ENCODE measurements around the gene SPTB.

Gene SPTB

DNA sequence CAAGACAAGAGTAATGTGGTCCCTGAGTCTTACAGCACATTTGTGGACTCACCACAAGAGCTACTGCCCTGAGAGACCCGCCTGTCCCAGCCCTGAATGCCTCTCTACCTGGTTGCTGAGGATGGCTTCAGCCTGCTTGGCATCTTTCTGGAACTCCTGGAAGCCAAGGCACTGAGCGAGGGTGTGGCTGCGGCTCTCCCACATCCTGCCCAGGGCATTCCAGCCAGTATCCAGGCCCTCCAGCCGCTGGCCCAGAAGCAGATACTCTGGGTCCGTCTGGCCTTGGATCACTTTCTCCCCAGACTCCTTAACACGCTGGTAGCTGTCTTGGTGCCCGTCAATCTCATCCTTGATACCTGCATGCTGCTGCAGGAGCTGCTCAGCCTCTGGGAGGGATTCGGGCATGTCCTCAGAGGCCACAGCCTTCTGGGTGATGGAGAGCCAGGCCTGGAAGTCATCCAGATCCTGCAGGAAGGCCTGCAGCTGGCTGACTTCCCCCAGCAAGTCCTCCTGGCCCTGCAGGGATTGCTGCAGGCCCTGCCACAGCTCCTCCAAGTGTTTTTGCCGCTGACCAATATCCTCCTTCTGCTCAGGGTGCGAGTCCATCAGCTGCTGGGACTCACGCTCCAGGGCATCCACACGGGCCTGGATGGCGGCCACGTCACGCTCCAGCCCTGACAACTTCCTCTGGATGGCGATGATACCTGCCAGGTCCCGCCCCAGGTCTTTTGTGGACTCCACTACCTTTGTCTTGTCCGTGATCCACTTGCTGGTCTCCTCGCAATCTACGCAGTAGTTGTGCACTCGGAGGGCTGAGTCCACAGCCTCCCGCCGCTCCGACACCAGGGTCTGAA lies 93.2 kb downstream of the SPTB start:
- no peak for FAIRE-seq

DNA sequence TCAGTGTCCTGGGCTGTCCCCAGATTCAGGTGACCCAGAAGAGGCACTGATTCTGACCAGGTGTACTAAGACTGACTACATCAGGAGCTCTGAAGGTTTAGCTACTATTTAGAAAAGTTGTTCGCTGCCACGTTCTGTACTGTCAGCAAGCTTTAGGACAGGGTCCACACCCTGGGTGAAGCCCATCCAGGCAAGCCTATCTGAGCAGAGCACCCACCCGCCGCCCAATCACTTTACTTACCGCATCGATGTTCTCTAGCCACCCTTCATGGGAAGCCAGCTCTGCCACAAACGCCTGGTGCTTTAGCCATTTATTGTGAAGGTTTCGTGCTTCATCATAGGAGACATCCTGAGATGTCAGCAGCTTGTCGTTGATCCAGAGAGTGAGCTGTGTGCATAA lies 95.7 kb downstream of the SPTB start:
- FAIRE-seq, result no peak

DNA sequence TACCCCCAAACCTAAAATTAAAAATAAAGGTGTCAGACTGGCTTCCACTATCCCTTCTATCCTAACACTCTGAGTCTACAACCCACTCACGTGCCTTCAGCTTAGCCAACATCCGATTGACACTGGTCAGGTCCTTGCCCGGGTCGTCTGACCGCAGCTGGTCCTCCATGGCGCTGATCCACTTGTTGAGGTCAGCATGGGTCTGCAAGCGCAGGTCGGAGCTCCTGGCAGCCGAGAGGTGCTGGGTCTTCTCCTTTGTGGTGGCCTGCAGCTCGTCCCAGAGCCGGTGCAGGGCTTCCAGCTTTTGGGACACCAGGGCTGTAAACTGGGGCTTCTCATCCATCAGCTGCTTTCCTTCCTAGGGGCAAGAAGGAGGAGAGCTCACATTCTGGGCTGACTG lies 97.5 kb downstream of the SPTB start:
- FAIRE-seq, result no peak

DNA sequence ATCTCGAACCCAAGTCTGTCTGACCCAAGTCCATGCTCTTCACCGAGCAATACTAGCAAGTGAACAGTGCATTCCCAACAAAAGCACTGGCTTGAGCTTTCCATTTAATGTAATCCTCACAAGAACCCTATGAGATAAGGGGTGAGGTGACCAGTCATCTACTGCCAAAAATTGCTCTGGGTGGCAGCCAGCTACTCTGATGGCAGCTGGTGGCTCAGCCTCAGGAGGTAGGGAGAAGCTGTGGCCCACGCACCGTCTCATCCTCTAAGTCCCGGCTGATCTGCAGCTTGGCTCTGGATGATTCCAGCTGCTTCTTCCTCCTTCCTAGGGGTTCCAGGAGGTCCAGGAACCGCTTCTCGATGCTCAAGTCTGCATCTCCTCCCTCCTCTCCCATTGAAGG lies 100.2 kb downstream of the SPTB start:
- no peak for FAIRE-seq

DNA sequence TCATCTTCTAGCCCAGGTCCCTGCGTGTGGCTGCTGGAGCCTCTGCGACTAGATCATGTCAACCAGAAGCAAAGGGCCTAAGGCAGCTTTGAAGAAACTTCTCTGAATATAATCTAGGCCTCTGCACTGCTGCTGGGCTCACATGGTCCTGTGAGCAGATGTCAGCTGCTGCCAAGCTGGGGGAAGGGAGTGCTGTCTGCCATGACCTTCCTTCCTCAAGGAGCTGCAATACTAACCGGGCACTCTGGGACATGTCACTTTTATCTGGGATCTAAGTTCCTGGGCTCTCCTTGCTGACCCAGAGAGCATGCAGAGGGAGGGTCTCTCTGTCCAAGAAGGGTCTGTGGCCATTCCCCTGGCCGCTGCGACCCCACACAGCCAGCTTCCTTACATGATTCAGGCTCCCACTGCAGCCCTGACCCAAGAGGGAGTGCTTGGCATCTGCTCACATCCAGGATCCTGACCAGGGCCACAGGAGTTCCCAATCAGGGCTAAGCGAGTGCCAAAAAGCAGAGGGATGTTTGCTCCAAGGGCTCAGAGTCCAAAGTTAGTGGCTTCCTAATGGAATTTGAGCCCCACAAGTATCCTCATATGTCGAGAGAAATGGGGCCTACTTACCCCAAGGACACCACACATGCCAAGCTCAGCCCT lies 101.5 kb downstream of the SPTB start:
- FAIRE-seq, result no peak

DNA sequence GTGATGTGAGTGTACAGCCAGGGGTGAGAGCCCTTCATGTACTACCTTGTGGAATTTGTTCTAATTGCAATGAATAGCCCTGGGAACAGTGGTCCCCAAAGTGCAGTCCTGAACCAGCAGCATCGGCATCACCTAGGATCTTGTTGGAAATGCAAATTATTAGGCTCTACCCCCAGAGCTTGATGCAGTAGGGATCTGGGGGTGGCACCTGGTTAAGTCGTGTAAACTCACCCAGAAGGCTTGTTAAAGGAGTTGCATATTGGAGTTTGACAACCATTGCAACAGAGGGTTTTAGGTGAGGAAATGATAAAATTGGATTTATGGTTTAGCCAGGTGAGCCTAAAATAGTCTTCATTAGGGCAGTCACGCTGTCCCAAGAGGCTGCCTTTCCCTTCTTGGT lies 102.2 kb downstream of the SPTB start:
- FAIRE-seq, result no peak

DNA sequence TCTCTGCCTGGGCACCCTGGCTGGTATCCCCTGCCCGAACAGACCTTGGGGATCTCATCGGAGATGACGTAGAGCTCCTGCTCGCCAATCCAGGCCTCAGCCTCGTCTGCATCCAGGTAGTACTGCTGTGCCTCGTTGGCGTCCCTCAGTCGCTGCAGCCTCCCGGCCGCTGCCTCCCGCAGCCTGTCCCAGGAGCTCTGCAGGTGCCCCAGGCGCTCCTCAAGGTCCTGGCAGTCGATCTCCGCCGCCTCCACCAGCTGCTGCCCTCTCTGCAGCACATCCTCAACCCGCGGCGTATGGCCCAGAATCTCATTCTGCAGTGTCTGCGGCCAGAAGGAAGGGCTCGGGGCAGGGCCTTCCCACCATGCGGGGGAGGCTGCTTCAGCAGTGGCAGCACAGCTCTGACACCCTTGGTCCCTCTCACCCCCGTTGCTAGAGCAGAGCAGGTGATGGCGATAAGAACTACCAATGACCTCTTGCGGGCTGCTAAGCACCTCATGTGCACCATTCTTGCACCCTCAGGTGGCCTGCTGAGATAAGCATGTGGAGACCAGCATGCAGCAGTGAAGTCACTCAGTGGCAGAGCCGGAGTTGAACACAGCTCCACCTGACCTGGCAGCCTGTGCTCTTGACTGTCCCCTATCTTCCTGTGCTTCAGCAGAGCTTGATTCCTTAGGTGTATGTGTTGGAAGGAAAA lies 104.5 kb downstream of the SPTB start:
- FAIRE-seq, result no peak

DNA sequence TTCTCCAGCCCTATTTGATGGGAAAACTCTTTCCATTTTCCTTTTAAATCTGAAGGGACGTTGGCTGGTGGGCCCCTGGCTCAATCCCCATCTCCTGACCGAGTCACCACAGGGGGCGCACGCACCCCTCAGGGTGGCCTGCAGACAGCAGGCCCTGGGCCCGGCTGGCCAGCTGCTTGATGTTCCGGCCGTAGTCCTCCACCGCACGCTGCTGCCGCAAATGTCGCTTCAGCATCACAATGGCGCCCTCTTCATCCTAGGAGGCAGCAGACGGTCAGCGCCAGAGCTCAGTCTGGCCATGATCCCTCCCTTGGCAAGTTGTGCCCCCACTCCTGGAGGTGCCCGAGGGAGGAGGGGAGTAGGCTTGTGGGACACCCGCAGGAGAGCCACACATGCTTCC lies 105.4 kb downstream of the SPTB start:
- FAIRE-seq, result no peak

DNA sequence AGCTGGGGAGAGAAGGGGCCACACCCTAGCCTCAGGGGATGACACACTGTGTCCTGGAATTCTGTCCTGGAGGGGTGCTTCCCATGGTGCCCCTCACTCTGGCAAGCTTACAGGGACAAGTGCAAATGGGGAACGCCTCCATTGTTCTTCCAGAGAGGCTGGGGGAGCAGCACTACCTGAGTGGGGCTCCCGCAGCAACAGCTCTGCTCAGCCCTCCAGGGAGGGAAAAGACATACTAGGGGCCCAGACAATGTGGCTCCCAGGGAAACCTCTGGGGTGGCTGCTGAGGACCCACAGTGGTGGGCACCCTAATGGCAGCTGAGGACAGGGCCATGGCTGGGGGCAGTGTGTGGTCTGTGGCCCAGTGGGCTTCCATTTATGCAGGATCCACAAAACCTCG lies 106.1 kb downstream of the SPTB start:
- FAIRE-seq, result no peak

DNA sequence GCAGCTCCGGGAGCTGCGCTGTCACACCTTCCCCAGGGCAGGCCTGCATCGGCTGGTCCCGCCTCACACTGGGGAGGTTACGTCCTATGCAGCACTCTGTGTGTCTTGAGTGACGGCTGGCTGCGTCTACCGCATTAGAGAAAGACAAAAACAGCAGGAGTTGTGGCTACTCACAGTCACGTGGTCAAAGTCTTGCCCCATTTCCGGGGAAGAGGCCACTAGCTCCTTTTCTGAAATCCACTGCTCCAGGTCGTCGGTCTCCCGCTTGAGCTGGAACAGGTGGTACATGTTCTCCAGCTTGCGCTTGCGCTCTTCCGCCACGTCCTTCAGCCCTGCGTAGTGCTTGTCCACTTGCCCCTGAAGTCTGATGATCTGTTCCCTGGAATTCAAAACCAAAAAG lies 106.7 kb downstream of the SPTB start:
- no peak for FAIRE-seq

DNA sequence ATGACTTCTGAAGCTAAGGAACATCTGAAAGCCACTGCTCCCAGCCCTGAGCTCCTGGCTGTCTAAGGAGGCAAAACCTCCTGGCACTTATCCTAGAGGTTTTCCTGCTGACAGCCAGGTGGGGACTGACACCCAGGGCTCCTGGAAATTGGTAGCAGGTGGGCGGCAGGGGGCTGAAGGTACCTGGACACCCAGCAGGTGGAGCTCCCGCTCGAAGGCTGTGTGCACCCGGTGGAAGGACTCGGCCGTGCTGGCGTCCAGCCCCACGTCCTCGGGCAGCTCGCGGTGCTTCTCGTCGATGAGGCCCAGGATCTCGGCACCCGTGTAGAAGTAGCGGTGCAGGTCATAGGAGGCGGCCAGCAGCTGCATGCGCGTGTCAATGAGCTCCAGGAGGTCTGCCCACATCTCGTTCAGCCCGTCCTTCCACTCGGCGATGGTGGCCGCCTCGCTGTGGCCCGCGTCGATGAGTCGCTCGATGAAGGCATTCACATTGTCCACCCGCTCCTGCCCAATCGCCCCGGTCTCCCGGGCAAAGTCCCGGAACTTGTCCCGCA lies 107.2 kb downstream of the SPTB start:
- no peak for FAIRE-seq

DNA sequence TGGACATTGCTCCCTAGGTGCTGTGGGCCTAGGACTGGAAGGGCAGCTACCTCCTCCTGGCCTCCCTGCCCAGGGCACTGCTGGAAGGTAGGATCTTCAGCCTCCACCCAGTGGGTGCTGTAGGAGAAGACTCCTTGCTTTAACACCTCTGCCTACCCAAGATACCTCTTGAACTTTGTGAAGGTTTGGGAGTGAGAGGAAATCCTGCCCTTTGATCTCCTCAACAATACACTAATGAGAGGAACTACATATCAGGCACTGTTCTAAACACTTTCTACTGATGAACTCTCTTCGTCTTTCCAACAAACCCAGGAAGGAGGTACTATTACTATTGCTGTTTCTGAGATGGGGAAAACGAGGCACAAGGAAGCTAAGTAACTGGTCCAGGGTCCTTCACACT lies 108.5 kb downstream of the SPTB start:
- FAIRE-seq, result no peak

DNA sequence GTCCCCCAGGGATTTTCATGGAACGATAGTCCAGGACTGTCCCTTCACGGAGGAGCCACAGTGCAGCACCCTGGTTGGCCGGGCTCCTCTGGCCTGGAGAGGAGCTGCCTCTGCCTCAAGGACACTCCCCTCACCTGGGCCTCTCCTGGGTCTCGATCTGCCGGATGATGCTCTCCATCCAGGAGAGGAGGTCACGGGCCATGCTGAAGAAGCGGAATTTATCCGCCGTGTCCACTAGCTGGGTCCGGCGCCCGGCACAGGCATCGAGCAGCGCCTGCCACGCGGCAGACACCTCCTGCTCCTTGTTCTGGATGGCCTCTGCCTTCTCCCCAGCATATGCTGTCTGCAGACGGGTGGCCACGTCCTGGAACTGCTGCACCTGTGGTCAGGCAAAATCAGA lies 109.0 kb downstream of the SPTB start:
- no peak for FAIRE-seq

DNA sequence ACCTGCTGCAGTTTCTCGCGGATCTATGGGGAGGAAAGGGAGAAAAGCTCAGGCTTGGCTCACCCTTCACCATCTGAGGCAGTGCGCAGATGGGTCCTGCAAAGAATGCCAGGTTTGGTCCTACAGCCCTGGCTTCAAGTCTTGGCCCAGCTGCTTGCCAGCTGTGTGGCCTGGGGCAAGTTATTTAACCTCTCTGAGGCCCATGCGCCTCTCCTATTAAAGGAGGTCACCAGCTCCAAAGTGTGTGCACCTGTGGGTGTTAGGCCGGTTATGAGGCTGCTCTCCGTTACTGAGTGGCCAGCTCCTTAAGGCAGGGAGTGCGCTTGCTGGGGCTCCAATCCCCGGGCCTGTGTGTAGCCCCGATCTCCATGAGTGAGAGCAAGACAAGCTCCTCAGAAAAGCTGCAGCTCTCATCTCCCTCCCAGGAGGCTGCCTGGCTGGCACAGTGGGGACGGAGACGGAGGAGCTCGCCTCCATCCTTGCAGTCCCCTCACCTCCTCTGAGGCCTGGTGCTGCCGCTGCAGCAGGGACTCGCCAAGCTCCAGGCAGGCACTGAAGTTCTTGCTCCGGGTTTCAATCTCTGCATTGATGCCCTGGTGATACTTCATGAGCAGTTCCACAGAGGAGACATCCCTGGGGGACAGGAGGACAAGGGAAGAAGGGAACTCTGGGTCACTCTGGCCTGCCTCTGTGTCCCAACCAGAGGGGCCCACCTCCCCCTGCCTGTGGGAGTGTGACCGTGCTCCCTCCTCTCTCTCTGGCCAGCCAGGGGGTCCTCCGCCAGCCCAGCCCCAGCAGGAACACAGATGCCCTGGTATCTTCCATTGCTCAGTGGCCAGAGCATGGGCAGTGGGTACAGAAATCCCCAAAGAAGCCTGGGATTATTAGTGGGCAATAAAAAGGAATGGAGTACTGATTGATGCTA lies 110.3 kb downstream of the SPTB start:
- FAIRE-seq, result no peak

DNA sequence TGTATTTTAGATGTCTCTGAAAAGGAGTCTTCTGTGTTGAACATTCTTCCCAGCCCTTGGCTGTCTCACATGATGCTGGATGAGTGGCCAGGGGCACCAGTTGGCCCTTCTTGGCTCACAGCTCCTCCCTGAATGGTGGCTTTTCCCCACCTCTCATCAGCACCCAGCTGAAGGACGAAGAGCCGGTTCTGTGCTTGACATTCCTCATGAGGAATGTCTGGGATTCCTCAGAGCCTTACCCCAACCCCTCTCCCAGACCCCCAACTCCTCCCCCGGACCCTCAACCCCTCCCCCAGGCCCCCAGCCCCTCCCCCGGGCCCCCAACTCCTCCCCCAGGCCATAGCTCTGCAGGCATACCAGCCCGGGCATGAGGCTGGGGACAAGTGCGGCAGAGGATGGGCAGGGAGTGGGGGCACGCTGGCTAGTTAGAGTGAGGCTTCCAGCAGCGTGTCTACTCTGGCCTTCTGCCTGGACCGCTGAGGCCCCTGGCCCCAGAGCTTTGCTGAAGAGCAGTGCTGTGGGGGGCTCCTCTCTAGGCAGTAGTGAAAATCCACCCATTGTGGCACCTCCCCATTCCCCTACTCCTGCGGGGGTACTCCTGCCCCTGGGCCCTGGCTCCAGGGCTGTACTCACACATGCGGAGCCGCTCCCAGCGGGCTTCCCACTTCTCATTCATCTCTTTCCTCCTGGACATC lies 111.2 kb downstream of the SPTB start:
- FAIRE-seq, result no peak

DNA sequence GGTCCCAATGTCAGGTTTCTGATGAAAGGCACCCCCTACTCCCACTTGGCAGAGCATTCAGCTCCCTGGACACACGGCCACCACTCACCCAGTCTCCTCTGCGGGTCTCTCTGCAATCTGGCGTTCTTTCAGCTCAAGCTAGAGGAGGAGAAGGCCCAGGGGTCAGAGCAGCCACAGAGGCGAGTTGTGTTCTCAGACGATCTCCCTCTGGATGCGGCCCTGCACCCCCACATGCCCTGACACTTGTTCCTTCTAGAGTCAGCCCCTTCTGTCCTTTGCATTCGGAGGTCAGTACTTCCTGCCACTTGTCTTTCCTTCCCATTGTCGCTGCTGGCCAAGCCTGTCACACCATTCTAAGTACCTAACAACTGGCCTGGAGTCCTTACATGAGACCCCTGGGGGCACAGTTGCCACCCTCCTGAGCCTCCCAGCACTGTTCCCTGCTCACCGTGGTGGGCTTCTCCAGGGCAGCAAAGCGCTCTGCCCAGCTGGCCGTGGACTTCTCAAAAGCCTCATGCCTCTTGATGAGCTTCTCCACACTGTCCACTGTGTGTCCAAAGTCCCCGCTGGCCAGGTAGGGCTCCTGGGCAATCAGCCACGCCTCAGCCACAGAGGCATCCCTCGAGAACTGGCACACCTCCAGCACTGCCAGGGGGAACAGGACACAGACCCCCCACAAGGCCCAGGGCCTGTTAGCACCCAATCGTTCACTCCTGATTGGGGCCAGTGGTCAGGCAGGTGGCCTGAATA lies 112.3 kb downstream of the SPTB start:
- FAIRE-seq, result no peak

DNA sequence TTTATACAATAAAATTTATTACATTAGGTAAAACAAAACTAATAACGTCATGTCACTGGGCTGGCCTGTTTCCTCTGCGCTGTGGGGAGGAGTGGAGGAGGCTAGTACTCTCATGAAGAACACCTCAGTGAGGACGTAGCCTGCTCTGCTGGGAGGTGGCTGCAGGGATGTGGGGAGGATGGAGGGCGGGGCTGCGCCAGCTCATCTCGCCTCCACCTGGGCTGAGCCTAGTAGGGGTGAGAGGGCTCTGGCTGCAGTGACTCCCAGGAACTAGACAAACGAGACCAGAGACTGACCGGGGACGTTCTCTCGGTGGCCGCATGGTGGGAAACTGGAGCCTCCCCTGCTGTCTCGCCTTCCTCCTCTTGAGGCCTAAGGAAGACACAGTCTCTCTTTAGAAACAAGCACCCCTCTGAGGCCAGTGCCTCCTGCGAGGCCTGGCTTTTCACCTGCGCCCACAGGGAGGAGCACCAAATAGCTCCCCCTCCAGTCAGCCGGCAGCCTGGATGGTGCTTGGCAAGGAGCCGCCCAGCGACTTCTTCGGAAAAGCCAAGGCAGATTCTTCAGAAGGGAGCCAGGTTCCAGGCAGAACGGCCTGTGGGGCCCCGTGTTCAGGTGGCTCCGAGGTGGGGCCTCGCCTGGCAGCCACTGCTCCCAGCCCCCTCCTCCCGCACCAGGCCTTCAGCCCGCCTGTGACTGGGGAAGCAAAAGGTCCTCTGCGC lies 113.1 kb downstream of the SPTB start:
- no peak for FAIRE-seq

DNA sequence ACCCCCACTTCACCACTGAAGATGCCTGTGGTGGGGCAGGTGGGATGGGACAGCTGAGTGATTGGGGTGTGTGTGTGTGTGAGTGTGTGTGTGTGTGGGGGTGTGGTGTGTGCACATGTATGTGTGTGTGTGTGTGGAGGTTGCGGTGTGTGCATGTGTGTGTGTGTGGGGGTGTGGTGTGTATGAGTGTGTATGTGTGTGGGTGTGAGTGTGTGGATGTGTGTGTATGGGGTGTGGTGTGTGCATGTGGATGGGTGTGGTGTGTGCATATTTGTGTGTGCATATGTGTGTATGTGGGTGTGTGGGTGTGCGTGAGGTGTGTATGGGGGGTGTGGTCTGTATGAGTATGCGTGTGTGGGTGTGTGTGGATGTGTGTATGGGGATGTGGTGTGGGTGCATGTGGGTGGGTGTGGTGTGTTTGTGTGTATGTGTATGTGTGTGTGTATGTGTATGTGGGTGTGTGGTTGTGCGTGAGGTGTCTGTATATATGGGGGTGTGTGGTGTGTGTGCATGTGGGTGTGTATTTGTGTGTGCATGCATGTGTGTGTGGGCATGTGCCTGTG lies 113.9 kb downstream of the SPTB start:
- FAIRE-seq, result no peak

DNA sequence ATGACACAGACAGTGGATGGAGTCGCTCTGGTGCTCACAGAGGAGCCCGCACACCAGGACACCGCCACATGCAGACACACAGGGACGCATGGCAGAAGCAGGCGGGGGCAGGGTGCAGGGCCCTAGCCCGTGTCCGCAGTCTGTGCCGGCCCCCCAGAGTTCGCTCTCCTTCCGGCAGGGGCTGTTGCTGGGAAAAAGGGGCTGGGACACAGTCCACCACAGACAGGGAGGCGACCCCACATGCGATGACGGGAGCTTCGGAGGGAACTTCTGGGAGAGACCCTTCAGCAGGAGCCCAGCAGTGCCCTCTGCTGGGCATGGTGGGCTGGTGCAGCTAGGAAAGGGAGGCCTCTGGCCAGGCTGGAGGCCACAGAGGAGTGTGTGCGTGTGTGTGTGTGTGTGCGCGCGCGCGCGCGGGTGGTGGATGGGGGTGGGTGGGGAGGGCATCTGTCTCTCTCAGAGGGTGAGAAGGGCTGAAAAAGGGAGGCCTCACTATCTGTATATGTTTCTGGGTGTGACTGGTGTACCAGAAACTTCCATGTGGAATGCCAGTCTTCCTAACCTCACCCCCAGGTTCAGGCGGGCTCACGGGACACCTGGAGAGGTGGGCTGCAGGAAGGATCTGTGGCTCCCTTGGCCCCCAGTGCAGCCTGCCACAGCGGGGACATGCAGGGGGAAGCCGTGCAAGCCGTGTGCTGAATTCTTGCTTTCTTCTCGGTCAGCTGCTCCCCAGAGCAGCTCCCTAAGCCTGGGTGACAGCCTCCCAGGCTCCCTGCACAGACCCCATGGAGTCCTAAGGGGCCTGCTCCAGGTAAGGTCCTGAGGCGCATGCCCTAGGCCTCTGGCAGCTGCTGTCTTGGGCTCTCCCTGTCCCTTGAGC lies 114.8 kb downstream of the SPTB start:
- no peak for FAIRE-seq
